OCI-LY7 (cell line): ENCODE results near the gene WDR37. TPM values are rescaled to one million over a fixed set of nuclear protein-coding genes. Genes with fewer than 3 reads are reported as not detected.

Experiments
- BruUV-seq: library from RNA; stranded (reverse); fragments of 400-500 nt; replicated peaks from 2 replicates; lab custom pipeline; 2021; lab: Mats Ljungman, UMichigan
- CTCF ChIA-PET: fragments of 300-600 bp; sonication (Branson Sonifier 250); formaldehyde crosslinking; loops from one replicate; lab custom pipeline; 2022; ENCODE audit warnings: antibody characterized with exemption; ENCODE audit not compliant: unreplicated experiment; lab: Charles Lee
- POLR2A ChIA-PET: fragments of 300-600 bp; sonication (Branson Sonifier 250); formaldehyde crosslinking; loops from one replicate; lab custom pipeline; 2022; ENCODE audit warnings: antibody characterized with exemption; lab: Charles Lee
- DNase-seq: peaks from one replicate; pipeline ENCODE4 v3.0.0-alpha.2; 2015; ENCODE audit warnings: low spot score
- H2AFZ ChIP-seq: fragments of 200-600 bp; sonication (generic), shearing (Covaris generic); 2 replicates; pipeline ENCODE4 v1.6.1; 2014; ENCODE audit warnings: mild to moderate bottlenecking, antibody characterized with exemption, low read length, moderate library complexity
- H3K27ac ChIP-seq: fragments of 200-600 bp; sonication (generic); 2 replicates; pipeline ENCODE4 v1.5.1; 2014; ENCODE audit warnings: mixed run types, low read depth, mild to moderate bottlenecking, moderate library complexity, low read length, inconsistent platforms; ENCODE audit not compliant: poor library complexity, severe bottlenecking
- H3K36me3 ChIP-seq: fragments of 200-600 bp; sonication (generic); 2 replicates; pipeline ENCODE4 v1.6.1; 2014; ENCODE audit warnings: mild to moderate bottlenecking, antibody characterized with exemption, low read length, moderate library complexity, mixed read lengths; ENCODE audit not compliant: insufficient read depth
- H3K4me1 ChIP-seq: fragments of 200-600 bp; sonication (generic); 2 replicates; pipeline ENCODE4 v1.5.1; 2014; ENCODE audit warnings: mild to moderate bottlenecking, low read length; ENCODE audit not compliant: insufficient read depth, poor library complexity, severe bottlenecking
- H3K4me2 ChIP-seq: fragments of 200-600 bp; sonication (generic); 2 replicates; pipeline ENCODE4 v1.6.1; 2014; ENCODE audit warnings: mild to moderate bottlenecking, low read length
- H3K4me3 ChIP-seq: fragments of 200-600 bp; sonication (generic); 2 replicates; pipeline ENCODE4 v1.5.1; 2014; ENCODE audit warnings: mild to moderate bottlenecking, low read depth, low read length; ENCODE audit not compliant: poor library complexity, severe bottlenecking
- H3K79me2 ChIP-seq: fragments of 200-600 bp; sonication (generic); 2 replicates; pipeline ENCODE4 v1.6.1; 2016; ENCODE audit warnings: low read depth, mild to moderate bottlenecking, low read length, moderate library complexity, mixed read lengths; ENCODE audit not compliant: insufficient read depth
- H3K9me2 ChIP-seq: fragments of 200-600 bp; sonication (generic); 2 replicates; pipeline ENCODE4 v1.6.1; 2016; ENCODE audit warnings: mild to moderate bottlenecking, low read length, mixed read lengths; ENCODE audit not compliant: insufficient read depth
- H3K9me3 ChIP-seq: fragments of 200-600 bp; sonication (generic); 2 replicates; pipeline ENCODE4 v1.6.1; 2014; ENCODE audit warnings: mild to moderate bottlenecking, mixed run types, low read length, mixed read lengths
- H4K20me1 ChIP-seq: fragments of 200-600 bp; sonication (generic); 2 replicates; pipeline ENCODE4 v1.6.1; 2014; ENCODE audit warnings: mild to moderate bottlenecking, antibody characterized with exemption, low read length, moderate library complexity, mixed read lengths; ENCODE audit not compliant: insufficient read depth
- EZH2phosphoT487 ChIP-seq: fragments of 200-600 bp; sonication (generic); IDR thresholded peaks from 2 replicates; pipeline ENCODE4 v1.6.1; 2018; ENCODE audit warnings: low read depth, borderline replicate concordance, mild to moderate bottlenecking, mixed run types, antibody characterized with exemption, low read length, moderate library complexity, mixed read lengths
- intact Hi-C: fragments of 100-400 bp; cut with micrococcal nuclease; formaldehyde crosslinking; loops from one replicate; pipeline ENCODE4 v1.10.0; 2022; ENCODE audit not compliant: unreplicated experiment
- total RNA-seq, 2 experiments: library from RNA; depleted of rRNA in 1 of 2; stranded (reverse); fragments of >200 nt in 1 of 2; shearing (Covaris generic) in 1 of 2; gene quantifications; 2 replicates each; pipeline ENCODE4 v1.2.3, GENCODE V29; 2014 to 2022
- TF ChIP-seq, protein P1 (sequence below): fragments of 200-600 bp; sonication (generic); conservative IDR thresholded peaks from 2 replicates; pipeline ENCODE4 v1.5.1; 2014; ENCODE audit warnings: mild to moderate bottlenecking, antibody characterized with exemption, low read length, moderate library complexity, mixed read lengths

The WDR37 gene
- total RNA-seq, 2 experiments from 2014 or later = 9.7 to 18.9 TPM

DNA sequence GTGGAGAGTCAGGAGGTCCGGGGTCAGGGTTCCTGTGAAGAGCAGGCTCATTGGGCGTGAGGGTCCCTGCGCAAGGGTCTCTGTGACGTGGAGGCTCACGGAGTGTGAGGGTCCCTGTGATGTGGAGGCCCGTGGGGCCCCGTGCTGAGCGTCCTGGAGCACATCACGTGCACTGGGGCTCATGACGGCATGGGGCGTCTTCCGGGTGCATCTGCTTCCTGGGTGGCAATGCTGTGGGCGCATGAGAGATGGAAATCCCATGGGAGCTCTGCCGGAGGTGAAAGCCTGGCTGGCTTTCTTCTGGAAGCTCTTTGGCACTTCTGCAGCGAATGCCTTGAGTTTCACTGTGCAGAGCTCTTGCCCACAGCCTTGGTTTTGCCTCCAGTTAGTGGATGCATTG lies 71.4 kb downstream of the WDR37 start:
- intact Hi-C loops = no loop called here
- Histone ChIP-seq H2AFZ (no peak overlapping the region), H3K27ac (no peak overlapping the region), H3K4me3 (no peak overlapping the region), H3K9me3 (no peaks in the 10 kb centered on the region), H3K79me2 (no peaks in the 10 kb centered on the region), H3K4me2 (no peak overlapping the region), H3K9me2 (no peaks in the 10 kb centered on the region), H3K4me1 (no peaks in the 10 kb centered on the region), H4K20me1 (no peaks in the 10 kb centered on the region), H3K36me3 (peaks cover 71% of the 10 kb centered on the region)
- ChIA-PET POLR2A (no interaction called here), CTCF (no interaction called here)
- no peak for DNase-seq
- no TSS peak for BruUV-seq
- no peak for TF ChIP-seq EZH2phosphoT487
- TF ChIP-seq, protein P1, sequence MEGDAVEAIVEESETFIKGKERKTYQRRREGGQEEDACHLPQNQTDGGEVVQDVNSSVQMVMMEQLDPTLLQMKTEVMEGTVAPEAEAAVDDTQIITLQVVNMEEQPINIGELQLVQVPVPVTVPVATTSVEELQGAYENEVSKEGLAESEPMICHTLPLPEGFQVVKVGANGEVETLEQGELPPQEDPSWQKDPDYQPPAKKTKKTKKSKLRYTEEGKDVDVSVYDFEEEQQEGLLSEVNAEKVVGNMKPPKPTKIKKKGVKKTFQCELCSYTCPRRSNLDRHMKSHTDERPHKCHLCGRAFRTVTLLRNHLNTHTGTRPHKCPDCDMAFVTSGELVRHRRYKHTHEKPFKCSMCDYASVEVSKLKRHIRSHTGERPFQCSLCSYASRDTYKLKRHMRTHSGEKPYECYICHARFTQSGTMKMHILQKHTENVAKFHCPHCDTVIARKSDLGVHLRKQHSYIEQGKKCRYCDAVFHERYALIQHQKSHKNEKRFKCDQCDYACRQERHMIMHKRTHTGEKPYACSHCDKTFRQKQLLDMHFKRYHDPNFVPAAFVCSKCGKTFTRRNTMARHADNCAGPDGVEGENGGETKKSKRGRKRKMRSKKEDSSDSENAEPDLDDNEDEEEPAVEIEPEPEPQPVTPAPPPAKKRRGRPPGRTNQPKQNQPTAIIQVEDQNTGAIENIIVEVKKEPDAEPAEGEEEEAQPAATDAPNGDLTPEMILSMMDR = no peak

DNA sequence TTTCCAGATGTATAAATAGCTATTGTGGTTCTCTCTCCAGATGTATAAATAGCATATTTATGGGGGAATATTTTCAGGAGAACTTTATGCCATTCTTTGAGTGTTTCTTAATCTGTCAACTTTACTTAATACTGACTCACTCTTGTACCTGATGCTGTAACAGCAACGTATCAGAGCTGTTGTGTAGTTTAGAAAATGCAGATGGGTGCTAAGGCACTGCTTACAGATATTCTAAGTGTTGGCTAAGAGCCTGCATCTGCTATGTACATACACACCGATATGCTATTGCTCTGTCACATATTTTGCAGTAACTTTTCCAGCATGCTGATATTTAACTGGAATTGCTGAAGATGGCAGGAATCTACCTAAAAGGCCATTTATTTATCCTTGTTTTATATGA lies 71.9 kb downstream of the WDR37 start:
- POLR2A ChIA-PET = no interaction called here

DNA sequence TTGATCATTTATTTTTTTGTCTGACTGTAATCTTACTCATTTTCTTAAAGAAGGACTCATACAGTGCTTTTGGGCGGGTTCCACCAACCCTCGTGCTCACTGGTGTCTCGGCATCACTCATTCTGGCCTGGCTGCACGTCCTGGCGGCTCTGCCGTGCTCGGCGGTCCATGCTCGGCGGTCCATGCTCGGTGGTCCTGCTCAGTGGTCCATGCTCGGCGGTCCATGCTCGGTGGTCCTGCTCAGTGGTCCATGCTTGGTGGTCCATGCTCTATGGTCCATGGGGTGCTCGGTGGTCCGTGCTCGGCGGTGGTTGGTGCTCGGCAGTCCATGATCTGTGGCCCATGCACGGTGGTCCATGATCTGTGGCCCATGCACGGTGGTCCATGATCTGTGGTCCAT lies 72.5 kb downstream of the WDR37 start:
- peaks cover 63% of the 10 kb centered on the region for H3K36me3 ChIP-seq

More for the DNA sequence above, 71.9 kb downstream of the WDR37 start:
- Histone ChIP-seq H3K79me2 (no peaks in the 10 kb centered on the region), H3K4me3 (no peak overlapping the region), H3K4me2 (no peak overlapping the region), H2AFZ (no peak overlapping the region), H3K27ac (no peak overlapping the region), H3K9me3 (no peaks in the 10 kb centered on the region), H3K4me1 (no peaks in the 10 kb centered on the region), H4K20me1 (no peaks in the 10 kb centered on the region), H3K9me2 (no peaks in the 10 kb centered on the region), H3K36me3 (peaks cover 68% of the 10 kb centered on the region)
- DNase-seq = no peak
- BruUV-seq = no TSS peak
- intact Hi-C loops = no loop called here
- CTCF ChIA-PET = no interaction called here
- TF ChIP-seq, protein P1 = no peak
- no peak for TF ChIP-seq EZH2phosphoT487

More for the DNA sequence above, 72.5 kb downstream of the WDR37 start:
- TF ChIP-seq, protein P1 = no peak
- TF ChIP-seq EZH2phosphoT487 = no peak
- H3K79me2 ChIP-seq = no peaks in the 10 kb centered on the region
- H4K20me1 ChIP-seq = no peaks in the 10 kb centered on the region
- H3K4me1 ChIP-seq = no peaks in the 10 kb centered on the region
- POLR2A ChIA-PET = no interaction called here
- no peak overlapping the region for H2AFZ ChIP-seq
- no peak overlapping the region for H3K4me3 ChIP-seq
- no TSS peak for BruUV-seq
- no peaks in the 10 kb centered on the region for H3K9me3 ChIP-seq
- intact Hi-C loops = no loop called here
- CTCF ChIA-PET = no interaction called here
- H3K9me2 ChIP-seq = no peaks in the 10 kb centered on the region
- no peak overlapping the region for H3K27ac ChIP-seq
- no peak for DNase-seq
- H3K4me2 ChIP-seq = no peak overlapping the region
